GM19351 (cell line): Measurements from ENCODE around the gene LRP1B.

Experiments used
- ATAC-seq: cut with Tn5 transposase; IDR thresholded peaks from one replicate; pipeline ENCODE4 v1.9.1; 2021; ENCODE audit warnings: mild to moderate bottlenecking, moderate library complexity; ENCODE audit not compliant: unreplicated experiment

The LRP1B gene

DNA sequence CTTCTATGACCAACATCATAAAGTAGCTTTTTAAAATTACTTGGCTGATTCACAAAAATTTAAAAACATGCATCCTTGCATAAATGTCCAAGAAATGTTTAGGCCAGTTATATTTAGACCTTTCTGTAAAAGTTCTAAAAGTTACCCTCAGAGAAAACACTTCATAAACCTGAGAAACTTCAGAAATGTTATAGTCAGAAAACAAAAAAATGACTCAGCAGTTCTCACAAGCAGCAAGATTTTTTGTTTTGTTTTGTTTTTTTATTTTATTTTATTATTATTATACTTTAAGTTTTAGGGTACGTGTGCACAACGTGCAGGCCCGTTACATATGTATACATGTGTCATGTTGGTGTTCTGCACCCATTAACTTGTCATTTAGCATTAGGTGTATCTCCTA, 648.1 kb downstream of the LRP1B start:
- ATAC-seq = no peak

DNA sequence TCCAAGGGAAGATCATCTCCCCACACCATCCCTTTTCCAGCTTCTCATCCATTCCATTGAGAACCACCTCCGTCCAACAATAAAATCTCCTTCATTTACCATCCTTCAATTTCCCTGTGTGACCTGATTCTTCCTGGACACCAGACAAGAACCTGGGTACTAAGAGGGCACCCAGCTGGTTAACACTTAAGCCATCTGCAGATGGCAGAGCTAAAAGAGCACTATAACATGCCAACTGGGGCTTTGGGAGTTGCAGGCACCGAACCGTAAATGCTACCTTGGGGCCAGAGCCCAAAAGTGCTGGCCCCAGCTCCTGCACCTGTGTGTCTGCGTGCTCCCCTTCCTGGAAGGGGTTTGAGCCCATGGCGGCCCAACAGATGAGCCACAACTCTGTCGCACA, 655.0 kb downstream of the LRP1B start:
- no peak for ATAC-seq

DNA sequence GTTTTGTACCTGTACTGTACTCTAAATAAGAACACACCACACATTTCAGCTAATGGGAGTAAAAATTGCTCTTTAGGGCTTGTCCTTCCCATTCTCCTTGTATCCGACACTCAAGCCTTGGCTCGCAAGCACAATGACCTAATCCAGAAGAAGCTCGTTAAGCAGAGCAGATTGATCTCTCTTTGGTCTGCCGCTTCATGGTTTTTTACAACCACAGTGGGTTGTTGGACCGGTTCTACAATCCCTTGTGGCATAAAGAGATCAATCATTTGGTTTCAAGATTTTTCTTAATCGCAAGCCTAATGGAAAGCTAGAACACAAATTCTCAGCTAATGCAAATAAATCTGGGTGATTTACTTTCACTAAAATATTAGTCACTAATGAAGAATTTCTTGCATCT, 662.1 kb downstream of the LRP1B start:
- no peak for ATAC-seq

DNA sequence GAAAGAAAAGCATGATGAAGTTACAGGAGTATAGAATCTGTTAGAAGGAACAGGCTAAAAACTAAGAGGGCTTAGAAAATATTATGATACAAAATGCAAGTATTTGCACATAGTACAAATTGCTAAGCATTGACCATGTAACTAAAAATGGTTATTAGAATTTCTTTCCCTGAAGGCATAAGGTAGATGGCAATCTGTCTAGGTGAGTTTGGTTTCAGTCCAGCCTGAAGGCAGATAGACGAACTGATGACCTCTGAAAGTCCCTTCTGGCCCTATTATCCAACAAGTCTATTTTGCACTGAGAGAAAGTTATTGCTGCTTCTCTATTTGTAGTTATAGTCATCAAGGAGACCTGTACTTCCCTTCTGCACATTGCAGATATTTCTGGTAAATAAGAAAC, 663.5 kb downstream of the LRP1B start:
- no peak for ATAC-seq

DNA sequence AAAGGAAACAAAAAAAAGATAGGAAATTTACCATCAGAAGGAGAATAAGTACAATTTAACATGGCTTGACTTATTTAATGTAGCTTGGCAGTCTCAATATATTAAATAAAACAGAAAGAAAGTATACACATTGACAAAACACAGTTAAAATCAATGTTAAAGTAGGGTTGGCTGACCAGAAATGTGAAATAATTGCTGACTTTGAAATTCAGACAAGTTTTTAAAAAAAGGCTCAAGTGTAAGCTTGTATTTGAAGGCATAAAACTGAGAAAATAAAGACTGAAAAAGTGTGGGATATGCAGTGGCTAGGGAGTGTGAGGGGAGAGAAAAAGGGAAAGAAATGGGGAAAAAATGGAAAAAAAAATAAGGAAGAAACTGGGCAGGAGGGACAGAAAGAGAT, 665.8 kb downstream of the LRP1B start:
- ATAC-seq = no peak

DNA sequence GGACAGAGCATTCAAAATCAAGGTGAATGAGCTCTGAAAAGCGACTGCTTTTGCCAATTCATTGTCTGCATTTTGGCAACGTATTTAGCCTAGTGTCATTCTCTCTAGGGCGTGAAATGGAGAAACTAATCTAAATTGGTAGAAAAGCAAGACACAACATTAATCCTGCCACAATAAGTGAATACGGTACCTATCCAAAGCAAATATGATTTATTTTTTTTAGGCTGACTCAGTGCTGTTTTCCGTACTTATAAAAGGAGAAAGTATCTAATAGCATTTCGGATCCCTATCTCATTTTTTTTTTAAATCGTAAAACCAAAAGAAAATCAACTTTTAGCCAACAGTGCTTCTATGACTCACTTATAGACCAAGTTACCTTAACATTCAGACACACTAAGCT, 672.5 kb downstream of the LRP1B start:
- no peak for ATAC-seq

DNA sequence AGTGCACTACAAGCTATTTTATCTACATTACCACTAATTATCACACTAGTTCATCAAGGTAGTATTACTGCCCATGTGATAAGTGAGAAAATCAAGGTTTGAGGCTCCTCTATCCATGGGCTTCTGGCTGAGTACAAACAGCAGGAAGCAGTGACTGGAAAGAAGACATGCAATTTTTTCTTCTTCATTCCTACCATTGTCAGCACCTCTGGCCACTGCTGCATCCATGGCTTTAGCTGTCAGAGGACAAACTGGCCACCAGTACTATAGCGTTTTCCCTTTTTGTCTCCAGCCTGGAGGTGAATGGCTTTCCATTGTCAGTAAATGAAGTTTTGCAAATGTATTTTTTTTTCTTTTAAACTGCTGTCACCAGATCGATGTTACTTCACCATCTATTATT, 674.9 kb downstream of the LRP1B start:
- ATAC-seq = no peak

DNA sequence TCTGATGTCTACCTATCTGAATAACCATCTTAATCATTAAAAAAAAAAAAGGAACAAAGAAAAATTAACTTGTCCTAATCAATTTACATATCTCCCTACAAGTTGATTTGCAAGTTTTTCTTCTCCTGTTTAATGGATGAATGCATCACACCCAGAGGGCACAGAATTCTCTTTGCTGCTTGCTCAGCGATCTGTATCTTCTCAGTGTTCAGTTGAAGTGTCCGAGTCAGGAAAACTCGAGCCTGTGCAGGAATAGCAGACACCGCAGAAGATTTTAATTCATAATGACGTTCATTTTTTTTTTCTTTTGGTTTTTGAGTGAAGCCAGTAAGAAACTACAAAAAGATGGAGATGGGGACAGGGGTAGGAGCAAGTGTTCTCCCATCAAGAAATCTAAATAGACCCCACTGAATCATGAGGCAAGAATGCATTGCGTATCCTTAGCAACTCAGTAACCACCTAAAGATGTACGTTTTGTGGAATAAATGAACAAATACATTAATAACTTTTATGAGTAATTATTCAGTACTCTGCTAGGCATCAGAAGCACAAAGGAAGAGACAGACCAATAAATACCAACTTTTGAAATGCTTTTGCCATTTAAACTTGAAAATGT, 675.5 kb downstream of the LRP1B start:
- no peak for ATAC-seq

DNA sequence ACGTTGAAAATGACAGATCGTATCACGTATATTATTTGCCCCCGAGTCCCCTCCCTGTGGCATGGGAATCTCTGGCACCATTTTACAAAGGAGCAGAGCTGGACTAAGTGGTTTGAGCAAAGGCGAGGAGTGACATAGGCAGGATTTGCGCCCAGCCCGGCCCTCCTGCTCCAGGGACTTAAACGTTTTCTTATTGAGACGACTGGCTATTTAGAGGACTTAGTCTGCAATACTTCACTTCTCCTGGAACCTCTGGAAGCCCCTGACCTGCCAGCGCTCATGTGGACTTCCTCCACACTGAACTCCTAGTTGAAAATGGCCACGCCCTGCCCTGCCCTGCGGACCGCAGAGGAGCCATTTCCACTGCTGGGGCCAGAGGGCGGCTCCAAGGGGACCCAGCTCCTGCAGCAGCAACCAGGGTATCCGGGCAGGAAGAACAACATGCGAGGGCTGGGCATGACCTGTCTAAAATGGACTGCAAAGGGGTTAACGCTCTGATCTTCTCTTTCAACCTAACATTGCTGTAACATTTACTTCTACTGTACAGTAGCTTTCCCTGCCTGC, 690.7 kb downstream of the LRP1B start:
- ATAC-seq = no peak

DNA sequence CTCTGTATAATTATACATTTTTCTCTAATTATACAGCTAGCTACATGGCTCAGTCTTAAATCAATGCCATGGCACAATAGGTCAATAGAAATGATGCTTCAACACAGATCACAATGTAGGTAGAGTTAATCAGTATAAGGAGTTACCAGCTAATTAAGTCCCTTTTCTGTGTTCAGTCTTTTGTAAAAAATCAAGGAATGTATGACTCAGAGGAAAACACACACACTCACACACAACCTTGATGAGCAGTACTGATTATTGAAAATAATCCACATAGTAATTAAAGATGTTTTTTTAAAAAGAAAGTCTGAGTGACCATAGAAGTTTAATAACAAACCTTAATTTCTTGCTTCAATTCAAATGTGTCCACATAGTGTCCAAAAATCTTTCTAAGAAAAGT, 691.3 kb downstream of the LRP1B start:
- ATAC-seq = no peak

DNA sequence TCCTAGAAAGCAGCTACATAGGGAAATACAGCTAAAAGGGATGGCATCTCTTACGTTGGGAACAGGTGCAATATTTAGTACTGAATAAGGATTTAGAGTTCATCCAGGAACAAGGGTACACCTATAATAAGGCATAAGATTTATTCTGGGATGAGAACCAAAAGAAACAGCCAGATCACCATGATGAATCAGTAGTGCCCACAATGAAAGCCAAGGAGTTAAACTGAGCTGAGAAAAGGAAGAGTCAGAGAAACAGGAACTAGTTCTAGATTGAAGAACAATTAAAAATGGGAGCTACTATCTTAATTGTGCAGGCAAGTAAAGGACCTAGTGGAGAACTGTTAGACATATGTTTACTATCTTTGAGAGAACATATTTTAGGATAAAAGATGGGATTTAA, 692.3 kb downstream of the LRP1B start:
- ATAC-seq = no peak

DNA sequence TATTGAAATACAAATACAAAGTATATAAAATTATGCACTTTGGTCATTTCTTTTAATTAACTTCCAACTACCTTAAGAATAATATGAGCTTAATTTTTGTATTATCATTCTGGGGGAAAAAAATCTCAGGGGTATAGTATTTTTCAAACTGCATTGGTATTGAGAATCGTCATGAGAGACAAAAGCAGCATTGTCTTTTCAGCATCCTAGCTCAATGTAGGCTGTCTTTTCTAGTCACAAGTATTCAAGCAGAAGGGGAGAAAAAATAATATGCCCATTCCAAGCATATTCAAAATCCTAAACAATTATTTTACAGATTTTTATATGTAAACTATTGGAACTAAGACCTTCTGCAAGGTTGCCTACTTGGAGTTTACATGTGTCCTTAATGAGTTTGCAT, 693.3 kb downstream of the LRP1B start:
- no peak for ATAC-seq

DNA sequence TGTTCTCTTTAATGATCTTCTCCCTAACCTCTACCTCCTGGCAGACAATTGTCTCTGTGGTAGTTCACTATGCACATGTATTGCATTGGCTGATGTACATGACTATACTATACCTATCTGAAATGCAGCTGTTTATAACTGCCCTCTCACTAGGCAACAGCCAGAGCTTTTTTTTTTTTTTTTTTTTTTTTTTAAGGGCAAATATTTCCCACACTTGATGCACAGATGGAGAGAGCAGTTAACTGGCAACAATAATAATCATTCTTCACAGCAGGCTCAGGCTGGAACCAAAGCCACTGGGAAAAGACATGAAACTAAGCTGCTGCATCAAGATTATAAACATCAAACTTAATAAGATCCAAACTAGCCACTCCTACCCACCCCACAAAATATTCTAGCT, 707.7 kb downstream of the LRP1B start:
- ATAC-seq = no peak

DNA sequence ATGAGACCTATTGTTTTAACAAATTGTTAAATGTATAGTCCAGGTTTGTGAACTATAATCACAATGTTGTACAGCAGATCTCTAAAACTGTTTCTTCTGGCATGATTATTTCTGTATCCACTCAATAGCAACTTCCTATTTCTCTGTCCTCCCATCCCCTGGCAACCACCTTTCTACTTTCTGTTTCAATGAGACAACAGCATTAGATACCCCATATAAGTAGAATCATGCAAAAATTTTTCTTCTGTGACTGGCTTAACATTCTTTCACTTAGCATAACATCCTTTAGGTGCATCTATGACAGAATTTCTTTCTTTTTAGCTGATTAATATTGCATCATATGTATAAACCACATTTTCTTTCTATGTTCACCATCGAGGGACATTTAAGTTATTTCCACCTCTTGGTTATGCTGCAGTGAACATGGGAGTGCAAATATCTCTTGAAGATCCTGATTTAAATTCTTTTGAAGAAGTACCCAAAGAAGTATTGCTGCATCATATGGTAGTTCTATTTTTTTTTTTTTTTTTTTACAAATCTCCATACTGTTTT, 713.5 kb downstream of the LRP1B start:
- peak; percentile 69 for ATAC-seq

DNA sequence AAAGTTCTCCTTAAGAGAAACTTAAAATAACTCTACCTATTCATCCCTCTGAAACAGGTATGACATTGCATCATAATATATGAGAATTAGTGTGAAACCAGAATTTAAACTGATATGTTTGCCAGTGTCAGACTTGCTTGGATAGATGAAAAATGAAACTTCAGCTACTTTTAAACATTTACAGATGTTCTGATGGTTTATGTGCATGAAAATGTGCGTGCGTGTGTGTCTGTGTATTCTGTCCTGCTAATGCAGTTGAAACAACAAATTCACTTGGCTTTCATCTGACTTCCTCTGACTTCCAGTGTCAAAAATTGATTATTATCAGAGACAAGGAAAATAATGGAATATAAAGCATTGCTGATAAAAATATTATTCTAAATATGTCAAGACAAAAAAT, 719.4 kb downstream of the LRP1B start:
- no peak for ATAC-seq

DNA sequence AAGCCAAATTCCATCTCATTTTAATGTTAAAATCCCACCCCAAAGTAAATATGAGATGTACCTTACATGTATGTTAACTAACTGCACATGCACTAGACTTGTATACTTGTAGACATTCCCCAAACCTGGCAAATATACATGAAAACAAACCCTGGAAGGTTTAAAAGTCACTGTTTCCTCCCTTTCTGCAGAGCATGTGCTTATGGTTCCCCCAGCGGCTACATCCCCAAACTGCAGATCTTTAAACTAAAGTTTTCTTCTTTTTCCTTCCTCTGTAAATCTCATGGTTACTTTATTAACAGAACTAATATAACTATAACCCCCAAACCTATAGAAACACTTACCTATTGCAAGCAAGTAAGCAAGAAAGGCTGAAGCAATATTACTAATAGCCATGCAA, 731.5 kb downstream of the LRP1B start:
- ATAC-seq = peak; percentile 87

DNA sequence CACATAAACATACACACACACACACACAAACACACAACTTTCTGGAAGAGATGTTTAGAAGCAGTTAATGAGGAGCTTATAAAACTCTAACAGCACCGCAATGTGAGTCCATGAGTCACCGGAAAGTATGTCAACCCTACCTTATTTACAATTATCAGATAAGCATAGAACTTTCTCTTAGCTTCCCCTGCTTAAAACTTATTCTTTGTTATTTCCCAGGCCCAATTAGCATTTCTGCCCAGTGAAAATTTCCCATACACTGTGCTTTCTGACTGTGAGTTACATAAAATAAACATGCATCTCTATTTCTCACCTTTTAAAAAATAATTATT, 737.6 kb downstream of the LRP1B start:
- ATAC-seq = no peak

DNA sequence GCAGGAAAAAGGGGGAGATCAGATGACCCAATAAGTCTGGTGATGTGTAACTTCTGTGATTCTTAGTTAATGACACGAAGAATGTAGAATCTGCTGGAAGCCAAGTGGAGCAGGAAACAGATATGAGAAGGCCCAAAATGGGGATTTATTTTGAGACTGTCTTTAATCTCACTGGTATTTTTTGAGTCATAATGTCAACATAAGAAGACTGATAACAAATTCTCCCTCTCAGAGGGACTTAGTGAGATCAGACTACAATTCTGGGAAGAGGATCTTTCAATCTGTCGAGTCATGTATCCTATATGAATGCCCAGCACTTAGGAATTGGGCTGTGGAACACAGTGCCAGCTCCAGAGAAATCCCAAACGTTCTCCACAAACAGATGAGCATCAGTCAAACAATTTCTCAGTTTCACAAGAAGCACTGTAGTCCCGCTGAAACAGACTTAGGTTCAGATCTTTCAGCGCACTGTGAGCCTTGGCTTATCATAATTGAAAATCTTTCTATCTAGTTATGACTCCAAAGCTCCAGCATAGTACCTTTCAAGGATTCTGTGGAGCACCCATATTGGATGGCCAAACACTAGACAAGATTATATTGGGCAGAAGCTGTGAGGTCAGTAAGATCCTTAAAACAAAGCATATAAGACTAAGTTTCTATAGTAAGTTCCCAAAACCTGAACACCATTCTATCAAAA, 738.2 kb downstream of the LRP1B start:
- ATAC-seq = no peak

DNA sequence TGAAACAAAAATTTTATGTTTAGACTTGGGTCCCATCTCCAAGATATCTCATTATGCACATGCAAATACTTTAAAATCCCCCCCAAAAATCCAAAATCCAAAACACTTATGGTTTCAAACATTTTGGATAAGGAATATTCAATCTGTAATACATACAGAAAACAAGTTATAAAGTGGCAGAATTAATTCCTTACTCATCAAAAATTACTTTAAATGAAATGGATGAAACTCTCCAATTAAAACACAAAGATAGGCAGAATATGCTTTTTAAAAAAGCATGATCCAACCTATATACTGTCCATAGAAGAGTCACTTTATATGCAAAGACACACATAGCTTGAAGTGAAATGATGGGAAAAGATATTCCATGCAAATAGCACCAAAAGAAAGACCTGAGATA, 744.6 kb downstream of the LRP1B start:
- no peak for ATAC-seq

DNA sequence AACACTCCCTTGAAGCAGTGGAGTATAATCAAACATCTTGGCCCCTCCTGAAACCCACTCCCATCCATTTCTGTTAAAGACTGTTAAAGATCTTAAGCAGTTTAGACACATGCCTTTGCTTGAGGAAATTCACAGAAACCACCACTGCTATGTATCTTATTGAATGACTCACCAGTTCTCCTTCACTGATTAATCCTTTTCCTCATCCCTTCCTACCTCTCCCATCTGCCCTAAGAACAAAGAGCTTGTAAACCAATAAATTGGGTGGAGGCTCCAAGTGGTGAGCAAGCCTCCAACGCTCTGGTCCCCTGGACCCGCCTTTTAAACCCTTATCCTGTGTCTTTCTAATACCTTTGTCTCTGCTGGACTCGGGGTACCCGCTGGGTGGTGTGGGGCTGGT, 746.1 kb downstream of the LRP1B start:
- no peak for ATAC-seq

DNA sequence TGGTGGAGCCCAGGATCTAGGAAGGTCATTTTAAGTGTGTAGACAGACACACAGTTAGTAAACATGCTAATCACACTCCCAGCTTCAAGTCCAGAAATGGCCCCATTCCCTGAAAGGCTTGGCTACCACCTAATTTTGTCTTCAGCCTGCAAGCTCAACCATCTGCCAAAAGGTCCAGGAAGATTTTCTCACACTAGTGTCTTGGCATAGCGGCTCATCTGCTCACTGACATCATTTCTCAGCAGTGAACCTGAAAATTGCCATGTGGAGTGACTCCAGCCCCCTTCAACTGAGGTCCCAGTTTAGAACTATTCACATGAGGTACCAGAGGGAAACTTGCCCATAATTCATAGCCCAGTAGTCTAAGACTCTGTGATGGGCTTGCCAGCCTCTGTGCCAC, 748.9 kb downstream of the LRP1B start:
- no peak for ATAC-seq
